HepG2 (cell line): ENCODE measurements around the gene APRT. TPM values are rescaled to one million over a fixed set of nuclear protein-coding genes. Genes with fewer than 3 reads are reported as not detected.

Experiments used
- CC2D1A ChIP-seq: sonication (generic); formaldehyde crosslinking; IDR thresholded peaks from 2 replicates; pipeline ENCODE4 v1.8.1; 2023; ENCODE audit warnings: mild to moderate bottlenecking, missing genetic modification reagents
- JUN ChIP-seq: sonication (generic); formaldehyde crosslinking; IDR thresholded peaks from 2 replicates; pipeline ENCODE4 v1.4.0; 2020; ENCODE audit warnings: mild to moderate bottlenecking, missing genetic modification reagents
- NFATC3 ChIP-seq: sonication (generic); formaldehyde crosslinking; IDR thresholded peaks from 2 replicates; pipeline ENCODE4 v1.5.1; 2020; ENCODE audit warnings: mild to moderate bottlenecking, missing genetic modification reagents
- POLR2AphosphoS5 ChIP-seq: IDR thresholded peaks from 2 replicates; pipeline ENCODE4 v1.6.1; 2012; ENCODE audit warnings: low read depth, low read length
- RFX3 ChIP-seq: IDR thresholded peaks from 2 replicates; pipeline ENCODE4 v1.6.1; 2016; ENCODE audit warnings: missing biosample characterization, missing genetic modification reagents
- ZBTB2 ChIP-seq: sonication (generic); formaldehyde crosslinking; IDR thresholded peaks from 2 replicates; pipeline ENCODE4 v1.8.0; 2022; ENCODE audit warnings: low read depth, missing genetic modification reagents
- ZNF331 ChIP-seq: sonication (generic); formaldehyde crosslinking; IDR thresholded peaks from 2 replicates; pipeline ENCODE4 v1.4.0; 2020; ENCODE audit warnings: missing genetic modification reagents
- ZNF335 ChIP-seq: sonication (generic); formaldehyde crosslinking; IDR thresholded peaks from 2 replicates; pipeline ENCODE4 v1.4.0; 2020; ENCODE audit warnings: missing genetic modification reagents
- ZNF616 ChIP-seq: sonication (generic); formaldehyde crosslinking; IDR thresholded peaks from 2 replicates; pipeline ENCODE4 v1.5.0; 2020; ENCODE audit warnings: low read depth, mild to moderate bottlenecking, missing genetic modification reagents
- ZNF674 ChIP-seq: sonication (generic); formaldehyde crosslinking; IDR thresholded peaks from 2 replicates; pipeline ENCODE4 v1.5.0; 2020; ENCODE audit warnings: low read depth, mild to moderate bottlenecking, missing genetic modification reagents
- polyA plus RNA-seq, 8 experiments: library from polyadenylated mRNA; depleted of rRNA in 3 of 8; stranded (reverse) in 7 of 8; unstranded in 1 of 8; fragments of >200 nt; fragmentation: Illumina TruSeq in 4 of 8; extraction: Trizol in 4 of 8; gene quantifications; 2 replicates each; pipeline versions ENCODE4 v1.2.1 to v1.2.3, GENCODE V29; 2011 to 2016; ENCODE audit warnings: low read depth in 4 of 8, missing spikeins in 1 of 8, mixed read lengths in 1 of 8; ENCODE audit not compliant: insufficient read depth in 1 of 8
- total RNA-seq, 5 experiments: library from RNA; depleted of rRNA; stranded (reverse); fragments of >200 nt; fragmentation: Illumina TruSeq; extraction: Trizol; gene quantifications; 2 replicates each; pipeline ENCODE4 v1.2.3, GENCODE V29; 2016; ENCODE audit warnings: low read depth in 1 of 5
- TF ChIP-seq, protein P1 (sequence below): IDR thresholded peaks from 2 replicates; pipeline ENCODE4 v1.6.1; 2016; ENCODE audit warnings: low read depth, missing genetic modification reagents, missing compliant biosample characterization
- TF ChIP-seq, protein P2 (sequence below): sonication (generic); formaldehyde crosslinking; IDR thresholded peaks from 2 replicates; pipeline ENCODE4 v1.5.0; 2020; ENCODE audit warnings: missing genetic modification reagents
- TF ChIP-seq, protein P3 (sequence below): sonication (generic); formaldehyde crosslinking; IDR thresholded peaks from 2 replicates; pipeline ENCODE4 v1.4.0; 2020; ENCODE audit warnings: missing genetic modification reagents, borderline replicate concordance
- TF ChIP-seq, protein P4 (sequence below): sonication (generic); formaldehyde crosslinking; IDR thresholded peaks from 2 replicates; pipeline ENCODE4 v1.5.0; 2020; ENCODE audit warnings: mild to moderate bottlenecking, missing genetic modification reagents, borderline replicate concordance

The APRT gene
- total and polyA plus RNA-seq, 2 of the 13 experiments (the other 11 are each of a cell fraction or from before 2014, with no cell fraction given), result 155 to 242 TPM

DNA sequence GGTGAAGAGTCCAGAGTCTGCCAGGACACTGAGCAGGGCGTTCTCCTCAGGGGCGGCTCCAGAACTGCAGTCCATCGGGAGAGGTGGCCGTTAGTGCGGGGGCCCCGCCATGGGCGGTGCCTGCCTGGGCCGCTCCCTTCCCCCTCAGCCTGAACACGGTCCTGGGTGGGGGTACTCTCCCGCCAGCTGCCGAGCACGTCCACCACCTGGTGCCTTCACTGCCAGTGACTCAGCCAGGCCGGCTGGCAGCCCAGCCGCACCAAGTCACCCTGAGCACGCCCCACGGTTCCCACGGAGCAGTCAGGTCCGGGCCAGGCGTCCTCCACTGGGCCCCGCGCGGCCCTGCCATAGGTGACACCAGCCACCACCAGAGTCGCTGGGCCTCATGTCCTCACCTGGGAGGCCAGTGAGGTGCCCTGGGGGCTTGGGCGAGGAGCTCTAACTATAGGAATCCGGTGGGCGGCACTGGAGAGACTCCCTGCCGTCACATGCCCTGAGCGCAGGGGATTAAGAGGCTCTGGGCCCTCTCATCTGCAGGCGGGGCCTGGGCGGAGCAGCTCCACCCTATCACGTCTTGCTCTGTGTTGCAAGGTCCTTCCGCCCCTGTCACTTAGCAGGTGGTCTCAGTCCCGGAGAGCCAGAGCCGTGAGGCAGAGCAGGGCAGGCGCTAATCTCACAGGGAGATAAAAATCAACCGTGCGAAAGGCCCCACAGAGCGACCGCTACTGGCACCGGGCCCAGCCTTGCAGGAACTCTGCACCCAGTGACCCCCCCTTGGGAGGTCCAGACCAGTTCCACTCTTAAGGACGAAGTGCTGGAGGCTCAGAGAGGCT, 41.1 kb downstream of the APRT start (continued):
- no peak for TF ChIP-seq NFATC3 (CRISPR knock-in tag)
- no peak for TF ChIP-seq ZNF616 (CRISPR knock-in tag)
- TF ChIP-seq ZNF331 (CRISPR knock-in tag), result 0 out of 2 replicates have a peak, but pooled peaks have one; percentile 43
- TF ChIP-seq CC2D1A (CRISPR knock-in tag), result no peak
- no peak for TF ChIP-seq POLR2AphosphoS5
- no peak for TF ChIP-seq ZNF335 (CRISPR knock-in tag)
- TF ChIP-seq ZNF674 (CRISPR knock-in tag), result no peak
- TF ChIP-seq ZBTB2 (CRISPR knock-in tag), result no peak
- TF ChIP-seq RFX3, result no peak
- TF ChIP-seq, protein P1, sequence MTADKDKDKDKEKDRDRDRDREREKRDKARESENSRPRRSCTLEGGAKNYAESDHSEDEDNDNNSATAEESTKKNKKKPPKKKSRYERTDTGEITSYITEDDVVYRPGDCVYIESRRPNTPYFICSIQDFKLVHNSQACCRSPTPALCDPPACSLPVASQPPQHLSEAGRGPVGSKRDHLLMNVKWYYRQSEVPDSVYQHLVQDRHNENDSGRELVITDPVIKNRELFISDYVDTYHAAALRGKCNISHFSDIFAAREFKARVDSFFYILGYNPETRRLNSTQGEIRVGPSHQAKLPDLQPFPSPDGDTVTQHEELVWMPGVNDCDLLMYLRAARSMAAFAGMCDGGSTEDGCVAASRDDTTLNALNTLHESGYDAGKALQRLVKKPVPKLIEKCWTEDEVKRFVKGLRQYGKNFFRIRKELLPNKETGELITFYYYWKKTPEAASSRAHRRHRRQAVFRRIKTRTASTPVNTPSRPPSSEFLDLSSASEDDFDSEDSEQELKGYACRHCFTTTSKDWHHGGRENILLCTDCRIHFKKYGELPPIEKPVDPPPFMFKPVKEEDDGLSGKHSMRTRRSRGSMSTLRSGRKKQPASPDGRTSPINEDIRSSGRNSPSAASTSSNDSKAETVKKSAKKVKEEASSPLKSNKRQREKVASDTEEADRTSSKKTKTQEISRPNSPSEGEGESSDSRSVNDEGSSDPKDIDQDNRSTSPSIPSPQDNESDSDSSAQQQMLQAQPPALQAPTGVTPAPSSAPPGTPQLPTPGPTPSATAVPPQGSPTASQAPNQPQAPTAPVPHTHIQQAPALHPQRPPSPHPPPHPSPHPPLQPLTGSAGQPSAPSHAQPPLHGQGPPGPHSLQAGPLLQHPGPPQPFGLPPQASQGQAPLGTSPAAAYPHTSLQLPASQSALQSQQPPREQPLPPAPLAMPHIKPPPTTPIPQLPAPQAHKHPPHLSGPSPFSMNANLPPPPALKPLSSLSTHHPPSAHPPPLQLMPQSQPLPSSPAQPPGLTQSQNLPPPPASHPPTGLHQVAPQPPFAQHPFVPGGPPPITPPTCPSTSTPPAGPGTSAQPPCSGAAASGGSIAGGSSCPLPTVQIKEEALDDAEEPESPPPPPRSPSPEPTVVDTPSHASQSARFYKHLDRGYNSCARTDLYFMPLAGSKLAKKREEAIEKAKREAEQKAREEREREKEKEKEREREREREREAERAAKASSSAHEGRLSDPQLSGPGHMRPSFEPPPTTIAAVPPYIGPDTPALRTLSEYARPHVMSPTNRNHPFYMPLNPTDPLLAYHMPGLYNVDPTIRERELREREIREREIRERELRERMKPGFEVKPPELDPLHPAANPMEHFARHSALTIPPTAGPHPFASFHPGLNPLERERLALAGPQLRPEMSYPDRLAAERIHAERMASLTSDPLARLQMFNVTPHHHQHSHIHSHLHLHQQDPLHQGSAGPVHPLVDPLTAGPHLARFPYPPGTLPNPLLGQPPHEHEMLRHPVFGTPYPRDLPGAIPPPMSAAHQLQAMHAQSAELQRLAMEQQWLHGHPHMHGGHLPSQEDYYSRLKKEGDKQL, result no peak
- TF ChIP-seq, protein P2, sequence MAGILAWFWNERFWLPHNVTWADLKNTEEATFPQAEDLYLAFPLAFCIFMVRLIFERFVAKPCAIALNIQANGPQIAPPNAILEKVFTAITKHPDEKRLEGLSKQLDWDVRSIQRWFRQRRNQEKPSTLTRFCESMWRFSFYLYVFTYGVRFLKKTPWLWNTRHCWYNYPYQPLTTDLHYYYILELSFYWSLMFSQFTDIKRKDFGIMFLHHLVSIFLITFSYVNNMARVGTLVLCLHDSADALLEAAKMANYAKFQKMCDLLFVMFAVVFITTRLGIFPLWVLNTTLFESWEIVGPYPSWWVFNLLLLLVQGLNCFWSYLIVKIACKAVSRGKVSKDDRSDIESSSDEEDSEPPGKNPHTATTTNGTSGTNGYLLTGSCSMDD (CRISPR knock-in tag), result no peak
- no peak for TF ChIP-seq JUN
- TF ChIP-seq, protein P3, sequence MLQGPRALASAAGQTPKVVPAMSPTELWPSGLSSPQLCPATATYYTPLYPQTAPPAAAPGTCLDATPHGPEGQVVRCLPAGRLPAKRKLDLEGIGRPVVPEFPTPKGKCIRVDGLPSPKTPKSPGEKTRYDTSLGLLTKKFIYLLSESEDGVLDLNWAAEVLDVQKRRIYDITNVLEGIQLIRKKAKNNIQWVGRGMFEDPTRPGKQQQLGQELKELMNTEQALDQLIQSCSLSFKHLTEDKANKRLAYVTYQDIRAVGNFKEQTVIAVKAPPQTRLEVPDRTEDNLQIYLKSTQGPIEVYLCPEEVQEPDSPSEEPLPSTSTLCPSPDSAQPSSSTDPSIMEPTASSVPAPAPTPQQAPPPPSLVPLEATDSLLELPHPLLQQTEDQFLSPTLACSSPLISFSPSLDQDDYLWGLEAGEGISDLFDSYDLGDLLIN (CRISPR knock-in tag), result no peak
- TF ChIP-seq, protein P4, sequence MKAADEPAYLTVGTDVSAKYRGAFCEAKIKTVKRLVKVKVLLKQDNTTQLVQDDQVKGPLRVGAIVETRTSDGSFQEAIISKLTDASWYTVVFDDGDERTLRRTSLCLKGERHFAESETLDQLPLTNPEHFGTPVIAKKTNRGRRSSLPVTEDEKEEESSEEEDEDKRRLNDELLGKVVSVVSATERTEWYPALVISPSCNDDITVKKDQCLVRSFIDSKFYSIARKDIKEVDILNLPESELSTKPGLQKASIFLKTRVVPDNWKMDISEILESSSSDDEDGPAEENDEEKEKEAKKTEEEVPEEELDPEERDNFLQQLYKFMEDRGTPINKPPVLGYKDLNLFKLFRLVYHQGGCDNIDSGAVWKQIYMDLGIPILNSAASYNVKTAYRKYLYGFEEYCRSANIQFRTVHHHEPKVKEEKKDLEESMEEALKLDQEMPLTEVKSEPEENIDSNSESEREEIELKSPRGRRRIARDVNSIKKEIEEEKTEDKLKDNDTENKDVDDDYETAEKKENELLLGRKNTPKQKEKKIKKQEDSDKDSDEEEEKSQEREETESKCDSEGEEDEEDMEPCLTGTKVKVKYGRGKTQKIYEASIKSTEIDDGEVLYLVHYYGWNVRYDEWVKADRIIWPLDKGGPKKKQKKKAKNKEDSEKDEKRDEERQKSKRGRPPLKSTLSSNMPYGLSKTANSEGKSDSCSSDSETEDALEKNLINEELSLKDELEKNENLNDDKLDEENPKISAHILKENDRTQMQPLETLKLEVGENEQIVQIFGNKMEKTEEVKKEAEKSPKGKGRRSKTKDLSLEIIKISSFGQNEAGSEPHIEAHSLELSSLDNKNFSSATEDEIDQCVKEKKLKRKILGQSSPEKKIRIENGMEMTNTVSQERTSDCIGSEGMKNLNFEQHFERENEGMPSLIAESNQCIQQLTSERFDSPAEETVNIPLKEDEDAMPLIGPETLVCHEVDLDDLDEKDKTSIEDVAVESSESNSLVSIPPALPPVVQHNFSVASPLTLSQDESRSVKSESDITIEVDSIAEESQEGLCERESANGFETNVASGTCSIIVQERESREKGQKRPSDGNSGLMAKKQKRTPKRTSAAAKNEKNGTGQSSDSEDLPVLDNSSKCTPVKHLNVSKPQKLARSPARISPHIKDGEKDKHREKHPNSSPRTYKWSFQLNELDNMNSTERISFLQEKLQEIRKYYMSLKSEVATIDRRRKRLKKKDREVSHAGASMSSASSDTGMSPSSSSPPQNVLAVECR (CRISPR knock-in tag), result peak; percentile 83
